COLO829 (cell line): Measurements from ENCODE around the gene PDX1.

Source experiments
- DNase-seq: peaks from one replicate; pipeline ENCODE4 v3.0.0; 2012; ENCODE audit warnings: low spot score

PDX1 gene

GRCh38 chr13:27970382-27971235, 50.8 kb downstream of the PDX1 start:
- DNase-seq = no peak

- no peak for DNase-seq
These were observed 51.4 kb downstream of the PDX1 start for GRCh38 chr13:27971236-27971645.

- no peak for DNase-seq
These were observed 52.1 kb downstream of the PDX1 start for GRCh38 chr13:27971776-27972477.

- no peak for DNase-seq
These were observed 52.6 kb downstream of the PDX1 start for GRCh38 chr13:27972478-27972820.

- DNase-seq = no peak
These were observed 53.5 kb downstream of the PDX1 start for GRCh38 chr13:27973291-27973690.

- DNase-seq = no peak
These were observed 54.3 kb downstream of the PDX1 start for GRCh38 chr13:27973961-27974662.
